Measurements from ENCODE around the gene SORCS1. TPM values are rescaled to one million over a fixed set of nuclear protein-coding genes. Genes with fewer than 3 reads are reported as not detected.

Gene SORCS1
- polyA plus RNA-seq, 1 of the 3 experiments (the other 2 are of a cell fraction), result 0.66 TPM

DNA sequence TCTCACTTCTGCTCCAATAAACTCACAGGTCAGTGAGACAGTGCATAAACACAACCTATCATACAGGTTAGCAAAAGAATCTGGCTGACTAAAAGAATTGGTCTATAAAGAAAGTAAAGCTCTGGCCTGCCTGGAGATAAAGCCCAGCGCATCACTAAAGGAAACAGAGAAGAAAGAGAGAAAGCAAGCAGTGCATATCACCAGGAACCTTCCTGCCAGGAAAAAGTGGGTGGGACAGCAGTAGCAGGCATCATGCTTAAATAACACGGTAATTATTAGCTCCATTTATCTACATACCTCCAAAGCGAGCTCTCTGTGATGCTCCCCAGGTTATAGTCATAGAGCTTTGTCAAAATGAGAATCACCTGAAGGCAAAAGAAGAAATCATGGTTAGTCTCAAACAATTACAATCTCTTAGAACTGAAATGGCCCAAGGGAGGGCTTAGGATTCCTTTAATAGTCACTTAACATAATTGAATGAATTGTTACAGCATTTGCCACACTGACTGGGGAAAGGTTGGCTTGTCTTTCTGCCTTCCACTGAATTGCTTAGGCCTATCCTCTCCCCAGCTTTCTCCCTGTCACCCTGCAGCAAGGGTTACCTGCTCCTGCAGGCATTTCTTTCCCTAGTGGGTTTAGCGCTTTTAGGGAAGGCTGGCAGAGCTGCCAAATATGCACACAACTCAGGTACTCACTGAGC, 208.1 kb downstream of the SORCS1 start:
- no peak for TF ChIP-seq FOSL2 (IDR thresholded peaks at IDR 0.05; ENCODE audit: borderline replicate concordance, low read depth)
- no peak for TF ChIP-seq TAF1 (IDR thresholded peaks at IDR 0.05; ENCODE audit: borderline replicate concordance, low read depth, low read length)
- TF ChIP-seq RCOR1 (IDR thresholded peaks at IDR 0.05; ENCODE audit: low read length), result 0 out of 2 replicates have a peak, but pooled peaks have one; percentile 35
- no peak for TF ChIP-seq SIN3A (IDR thresholded peaks at IDR 0.05; ENCODE audit: borderline replicate concordance, low read depth, low read length)
- Histone ChIP-seq H3K4me2 (no peak overlapping the region), H3K9me3 (no peaks in the 10 kb centered on the region), H3K79me2 (ENCODE audit: insufficient read depth) (no peaks in the 10 kb centered on the region), H3K9ac (no peak overlapping the region), H3K27ac (ENCODE audit: low read depth in 2 of 2, low read length in 1 of 2) (no peak overlapping the region; a peak in 1 of 4 replicates), H3K27me3 (ENCODE audit: insufficient read depth) (no peaks in the 10 kb centered on the region), H4K20me1 (ENCODE audit: insufficient read depth) (no peaks in the 10 kb centered on the region), H3K4me1 (ENCODE audit: control insufficient read depth in 1 of 2, insufficient read depth in 2 of 2, low read depth in 1 of 2, low read length in 1 of 2) (peaks cover 0 to 16% of the 10 kb centered on the region in 2 experiments; a peak in 2 of 4 replicates), H3F3A (replicated peaks; ENCODE audit: insufficient read depth) (no peaks in the 10 kb centered on the region), H3K9me2 (no peaks in the 10 kb centered on the region), H3K36me3 (replicated peaks in 1 of 2; ENCODE audit: control insufficient read depth in 1 of 2, insufficient read depth in 2 of 2, low read length in 1 of 2) (no peaks in the 10 kb centered on the region), H2AFZ (ENCODE audit: low read depth) (no peak overlapping the region), H3K4me3 (ENCODE audit: low read depth in 2 of 2, low read length in 1 of 2) (no peak overlapping the region)
- WGBS (ENCODE audit: low lambda C conversion rate), result 37% methylated on average over 4 of the region's 4 CpGs
- CTCF ChIA-PET, result interaction anchor here (1.0 to 1.2 kb wide), 2 partner anchors 13 to 858 kb away, joined by 3 to 4 read pairs; no protein-coding TSS in a partner anchor
- POLR2A ChIA-PET, result no interaction called here
- DNase-seq, result peak; percentile 23

DNA sequence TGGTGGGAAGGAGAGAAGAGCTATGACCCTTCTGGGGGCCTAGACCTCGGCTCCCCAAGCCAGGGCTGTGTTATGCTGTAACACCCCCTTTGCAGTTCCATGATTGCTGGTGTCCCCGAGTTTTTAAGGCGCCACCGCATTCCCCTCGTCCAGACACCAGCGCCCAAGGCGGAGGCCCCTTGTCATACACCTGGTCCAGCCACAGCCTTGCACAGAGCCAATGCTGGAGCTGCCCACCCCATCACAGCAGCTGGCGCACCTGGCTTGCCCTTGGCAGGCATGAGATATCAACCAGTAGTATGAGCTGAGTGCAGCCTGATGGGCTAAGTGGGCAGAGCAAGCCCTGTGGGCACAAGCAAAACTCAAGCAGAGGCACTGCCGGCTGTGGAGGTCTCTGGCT, 209.4 kb downstream of the SORCS1 start:
- no peak overlapping the region for H3K4me2 ChIP-seq
- TF ChIP-seq IRF3 (IDR thresholded peaks at IDR 0.05; ENCODE audit: low read depth, low read length), result no peak
- TF ChIP-seq NRF1 (IDR thresholded peaks at IDR 0.05; ENCODE audit: low read depth, low read length), result no peak
- TF ChIP-seq, protein P1, sequence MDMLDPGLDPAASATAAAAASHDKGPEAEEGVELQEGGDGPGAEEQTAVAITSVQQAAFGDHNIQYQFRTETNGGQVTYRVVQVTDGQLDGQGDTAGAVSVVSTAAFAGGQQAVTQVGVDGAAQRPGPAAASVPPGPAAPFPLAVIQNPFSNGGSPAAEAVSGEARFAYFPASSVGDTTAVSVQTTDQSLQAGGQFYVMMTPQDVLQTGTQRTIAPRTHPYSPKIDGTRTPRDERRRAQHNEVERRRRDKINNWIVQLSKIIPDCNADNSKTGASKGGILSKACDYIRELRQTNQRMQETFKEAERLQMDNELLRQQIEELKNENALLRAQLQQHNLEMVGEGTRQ (IDR thresholded peaks at IDR 0.05; ENCODE audit: borderline replicate concordance, low read depth, low read length), result no peak
- no peak for TF ChIP-seq TCF12 (IDR thresholded peaks at IDR 0.05)
- no peak for TF ChIP-seq EP300 (IDR thresholded peaks at IDR 0.05; ENCODE audit: borderline replicate concordance in 1 of 2, low read depth in 1 of 2, low read length in 1 of 2)
- TF ChIP-seq, protein P2, sequence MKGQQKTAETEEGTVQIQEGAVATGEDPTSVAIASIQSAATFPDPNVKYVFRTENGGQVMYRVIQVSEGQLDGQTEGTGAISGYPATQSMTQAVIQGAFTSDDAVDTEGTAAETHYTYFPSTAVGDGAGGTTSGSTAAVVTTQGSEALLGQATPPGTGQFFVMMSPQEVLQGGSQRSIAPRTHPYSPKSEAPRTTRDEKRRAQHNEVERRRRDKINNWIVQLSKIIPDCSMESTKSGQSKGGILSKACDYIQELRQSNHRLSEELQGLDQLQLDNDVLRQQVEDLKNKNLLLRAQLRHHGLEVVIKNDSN (IDR thresholded peaks at IDR 0.05; ENCODE audit: borderline replicate concordance, low read depth), result no peak
- TF ChIP-seq MAX (IDR thresholded peaks at IDR 0.05; ENCODE audit: low read depth), result no peak
- no peak for TF ChIP-seq ZBTB33 (IDR thresholded peaks at IDR 0.05; ENCODE audit: borderline replicate concordance, low read depth)
- TF ChIP-seq SIN3A (IDR thresholded peaks at IDR 0.05; ENCODE audit: borderline replicate concordance, low read depth, low read length), result no peak
- no peak for TF ChIP-seq GABPA (IDR thresholded peaks at IDR 0.05; ENCODE audit: low read depth)
- TF ChIP-seq TAF1 (IDR thresholded peaks at IDR 0.05; ENCODE audit: borderline replicate concordance, low read depth, low read length), result no peak
- TF ChIP-seq ELF1 (IDR thresholded peaks at IDR 0.05), result no peak
- no peak for TF ChIP-seq RXRA (IDR thresholded peaks at IDR 0.05; ENCODE audit: borderline replicate concordance, low read depth)
- TF ChIP-seq MXI1 (IDR thresholded peaks at IDR 0.05; ENCODE audit: low read depth, low read length), result no peak
- no peak for TF ChIP-seq GATA2 (CRISPR knock-in tag; IDR thresholded peaks at IDR 0.05)
- TF ChIP-seq RFX5 (IDR thresholded peaks at IDR 0.05; ENCODE audit: low read length), result no peak
- no peak for TF ChIP-seq YY1 (IDR thresholded peaks at IDR 0.05; ENCODE audit: low read depth)
- H3K9me2 ChIP-seq, result no peaks in the 10 kb centered on the region
- no peaks in the 10 kb centered on the region for H3K27me3 ChIP-seq (ENCODE audit: insufficient read depth)
- H3K4me3 ChIP-seq (ENCODE audit: low read depth in 2 of 2, low read length in 1 of 2), result no peak overlapping the region
- CTCF ChIA-PET, result interaction anchor here (1.2 kb wide), 2 partner anchors 13 to 330 kb away, joined by 3 read pairs; no protein-coding TSS in a partner anchor
- POLR2A ChIA-PET, result no interaction called here
- no peak overlapping the region for H3K27ac ChIP-seq (ENCODE audit: low read depth in 2 of 2, low read length in 1 of 2)
- H3K9me3 ChIP-seq, result no peaks in the 10 kb centered on the region
- H3K4me1 ChIP-seq (ENCODE audit: control insufficient read depth in 1 of 2, insufficient read depth in 2 of 2, low read depth in 1 of 2, low read length in 1 of 2), result peaks cover 0 to 16% of the 10 kb centered on the region in 2 experiments; a peak in 2 of 4 replicates
- no peak overlapping the region for H2AFZ ChIP-seq (ENCODE audit: low read depth)
- H3K36me3 ChIP-seq (replicated peaks in 1 of 2; ENCODE audit: control insufficient read depth in 1 of 2, insufficient read depth in 2 of 2, low read length in 1 of 2), result no peaks in the 10 kb centered on the region
- no peak overlapping the region for H3K9ac ChIP-seq
- no peak for DNase-seq
- WGBS (ENCODE audit: low lambda C conversion rate), result 54% methylated on average over 6 of the region's 9 CpGs
- H3F3A ChIP-seq (replicated peaks; ENCODE audit: insufficient read depth), result no peaks in the 10 kb centered on the region
- H3K79me2 ChIP-seq (ENCODE audit: insufficient read depth), result no peaks in the 10 kb centered on the region
- no peaks in the 10 kb centered on the region for H4K20me1 ChIP-seq (ENCODE audit: insufficient read depth)
